Panc1 (cell line): ENCODE measurements around the gene MTX3. TPM values are rescaled to one million over a fixed set of nuclear protein-coding genes. Genes with fewer than 3 reads are reported as not detected.

Experiments
- ATAC-seq: fragments of 200-7000 bp; cut with Tn5 transposase; 2 replicates; pipeline ENCODE4 v1.9.1; 2020; ENCODE audit warnings: mild to moderate bottlenecking, moderate library complexity
- BruUV-seq: library from RNA; stranded (reverse); fragments of 400-500 nt; replicated peaks from 2 replicates; lab custom pipeline; 2021; lab: Mats Ljungman, UMichigan
- CTCF ChIA-PET: fragments of 300-600 bp; sonication (Branson Sonifier 250); formaldehyde crosslinking; loops from one replicate; lab custom pipeline; 2022; ENCODE audit warnings: antibody characterized with exemption; lab: Charles Lee
- POLR2A ChIA-PET: fragments of 300-600 bp; sonication (Branson Sonifier 250); formaldehyde crosslinking; loops from one replicate; lab custom pipeline; 2022; ENCODE audit warnings: antibody characterized with exemption; lab: Charles Lee
- DNase-seq: peaks from one replicate; pipeline ENCODE4 v3.0.0-alpha.2; 2010; ENCODE audit warnings: low read depth, low spot score
- H3K27ac ChIP-seq: 2 replicates; pipeline ENCODE4 v1.5.1; 2011; ENCODE audit warnings: mild to moderate bottlenecking, low read length, inconsistent platforms
- H3K27me3 ChIP-seq: fragments of 200-500 bp; sonication (Bioruptor generic); 2 replicates; pipeline ENCODE4 v1.6.0; 2014; ENCODE audit warnings: low read length, inconsistent platforms; ENCODE audit not compliant: control insufficient read depth, insufficient read depth
- H3K36me3 ChIP-seq: fragments of 200-500 bp; sonication (Bioruptor generic); 2 replicates; pipeline ENCODE4 v1.5.1; 2014; ENCODE audit warnings: inconsistent platforms, mild to moderate bottlenecking, low read length, moderate library complexity; ENCODE audit not compliant: control insufficient read depth, insufficient read depth
- H3K4me1 ChIP-seq: 2 replicates; pipeline ENCODE4 v1.5.1; 2011; ENCODE audit warnings: inconsistent platforms, mild to moderate bottlenecking, low read length, moderate library complexity; ENCODE audit not compliant: control insufficient read depth, insufficient read depth
- H3K4me3 ChIP-seq, 2 experiments: 2 replicates each; pipeline ENCODE4 v1.5.1; 2011 to 2012; ENCODE audit warnings: low read depth in 2 of 2, low read length in 2 of 2, mild to moderate bottlenecking in 2 of 2, inconsistent platforms in 1 of 2, moderate library complexity in 1 of 2
- H3K9me3 ChIP-seq: fragments of 200-500 bp; sonication (Bioruptor generic); 2 replicates; pipeline ENCODE4 v1.5.1; 2014; ENCODE audit warnings: low read depth, mild to moderate bottlenecking, inconsistent platforms, low read length, moderate library complexity; ENCODE audit not compliant: control insufficient read depth, insufficient read depth
- CTCF ChIP-seq: fragments of 450-650 bp; IDR thresholded peaks from 2 replicates; pipeline ENCODE4 v1.5.1; 2017; ENCODE audit warnings: mild to moderate bottlenecking
- POLR2AphosphoS5 ChIP-seq: IDR thresholded peaks from 2 replicates; pipeline ENCODE4 v1.6.1; 2012; ENCODE audit warnings: mild to moderate bottlenecking, low read depth, low read length, moderate library complexity
- REST ChIP-seq, 2 experiments: IDR thresholded peaks; 2 replicates each; pipeline ENCODE4 v1.6.1; 2011 to 2012; ENCODE audit warnings: low read depth in 2 of 2, control low read depth in 1 of 2, low read length in 1 of 2, mild to moderate bottlenecking in 1 of 2, moderate library complexity in 1 of 2; ENCODE audit not compliant: insufficient read depth in 1 of 2
- SIN3A ChIP-seq: IDR thresholded peaks from 2 replicates; pipeline ENCODE4 v1.6.1; 2012; ENCODE audit warnings: low read depth, mild to moderate bottlenecking, low read length, moderate library complexity, borderline replicate concordance; ENCODE audit not compliant: insufficient read depth
- TCF7L2 ChIP-seq: IDR thresholded peaks from 2 replicates; pipeline ENCODE4 v1.6.1; 2011; ENCODE audit warnings: mild to moderate bottlenecking, low read depth, low read length, inconsistent platforms
- in situ Hi-C: cut with HindIII; loops from 2 replicates; pipeline ENCODE4 v1.10.0; 2016; ENCODE audit warnings: low sequenced_read_pairs, low pct_unique_long_range_greater_than_20kb
- intact Hi-C: fragments of 100-400 bp; cut with micrococcal nuclease; formaldehyde crosslinking; loops from one replicate; pipeline ENCODE4 v1.10.0; 2022; ENCODE audit not compliant: unreplicated experiment
- total RNA-seq: library from RNA; stranded (reverse); gene quantifications from one replicate; pipeline ENCODE4 v1.2.1, GENCODE V29; 2021; ENCODE audit not compliant: unreplicated experiment

Gene MTX3
- total RNA-seq, 1 experiment from 2014 or later: 18.1 TPM

GRCh38 chr5:79964136-79964535, 26.9 kb downstream of the MTX3 start:
- TF ChIP-seq TCF7L2 (no peak), REST (IDR thresholded peaks at IDR 0.05; ENCODE audit: insufficient read depth in 1 of 2, low read depth in 2 of 2, low read length in 1 of 2) (no peak), CTCF (no peak), POLR2AphosphoS5 (no peak), SIN3A (no peak)
- BruUV-seq: no TSS peak
- Histone ChIP-seq H3K27ac (no peak overlapping the region), H3K9me3 (no peaks in the 10 kb centered on the region), H3K4me1 (no peaks in the 10 kb centered on the region), H3K27me3 (peaks cover 26% of the 10 kb centered on the region), H3K36me3 (no peaks in the 10 kb centered on the region), H3K4me3 (no peak overlapping the region)
- intact Hi-C loops: no loop called here
- ChIA-PET CTCF (no interaction called here), POLR2A (no interaction called here)
- no peak for ATAC-seq
- in situ Hi-C loops: no loop called here
- DNase-seq: no peak

GRCh38 chr5:79963261-79964061, 27.6 kb downstream of the MTX3 start:
- ChIA-PET CTCF (no interaction called here), POLR2A (no interaction called here)
- Histone ChIP-seq H3K4me3 (no peak overlapping the region), H3K27ac (no peak overlapping the region), H3K27me3 (peaks cover 22% of the 10 kb centered on the region), H3K9me3 (no peaks in the 10 kb centered on the region), H3K36me3 (no peaks in the 10 kb centered on the region), H3K4me1 (no peaks in the 10 kb centered on the region)
- BruUV-seq: no TSS peak
- TF ChIP-seq REST (IDR thresholded peaks at IDR 0.05; ENCODE audit: insufficient read depth in 1 of 2, low read depth in 2 of 2, low read length in 1 of 2): no peak
- TF ChIP-seq SIN3A: no peak
- no peak for TF ChIP-seq POLR2AphosphoS5
- TF ChIP-seq TCF7L2: no peak
- TF ChIP-seq CTCF: no peak
- intact Hi-C loops: no loop called here
- ATAC-seq (no peak), DNase-seq (no peak)
- in situ Hi-C loops: no loop called here
